NCI-H128 (cell line): ENCODE measurements around the gene TUBGCP2.

ENCODE experiments used
- DNase-seq: peaks from one replicate; lab custom pipeline; 2025; ENCODE audit not compliant: unreplicated experiment; lab: John Stamatoyannopoulos, UW

TUBGCP2 gene, protein sequence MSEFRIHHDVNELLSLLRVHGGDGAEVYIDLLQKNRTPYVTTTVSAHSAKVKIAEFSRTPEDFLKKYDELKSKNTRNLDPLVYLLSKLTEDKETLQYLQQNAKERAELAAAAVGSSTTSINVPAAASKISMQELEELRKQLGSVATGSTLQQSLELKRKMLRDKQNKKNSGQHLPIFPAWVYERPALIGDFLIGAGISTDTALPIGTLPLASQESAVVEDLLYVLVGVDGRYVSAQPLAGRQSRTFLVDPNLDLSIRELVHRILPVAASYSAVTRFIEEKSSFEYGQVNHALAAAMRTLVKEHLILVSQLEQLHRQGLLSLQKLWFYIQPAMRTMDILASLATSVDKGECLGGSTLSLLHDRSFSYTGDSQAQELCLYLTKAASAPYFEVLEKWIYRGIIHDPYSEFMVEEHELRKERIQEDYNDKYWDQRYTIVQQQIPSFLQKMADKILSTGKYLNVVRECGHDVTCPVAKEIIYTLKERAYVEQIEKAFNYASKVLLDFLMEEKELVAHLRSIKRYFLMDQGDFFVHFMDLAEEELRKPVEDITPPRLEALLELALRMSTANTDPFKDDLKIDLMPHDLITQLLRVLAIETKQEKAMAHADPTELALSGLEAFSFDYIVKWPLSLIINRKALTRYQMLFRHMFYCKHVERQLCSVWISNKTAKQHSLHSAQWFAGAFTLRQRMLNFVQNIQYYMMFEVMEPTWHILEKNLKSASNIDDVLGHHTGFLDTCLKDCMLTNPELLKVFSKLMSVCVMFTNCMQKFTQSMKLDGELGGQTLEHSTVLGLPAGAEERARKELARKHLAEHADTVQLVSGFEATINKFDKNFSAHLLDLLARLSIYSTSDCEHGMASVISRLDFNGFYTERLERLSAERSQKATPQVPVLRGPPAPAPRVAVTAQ

DNA sequence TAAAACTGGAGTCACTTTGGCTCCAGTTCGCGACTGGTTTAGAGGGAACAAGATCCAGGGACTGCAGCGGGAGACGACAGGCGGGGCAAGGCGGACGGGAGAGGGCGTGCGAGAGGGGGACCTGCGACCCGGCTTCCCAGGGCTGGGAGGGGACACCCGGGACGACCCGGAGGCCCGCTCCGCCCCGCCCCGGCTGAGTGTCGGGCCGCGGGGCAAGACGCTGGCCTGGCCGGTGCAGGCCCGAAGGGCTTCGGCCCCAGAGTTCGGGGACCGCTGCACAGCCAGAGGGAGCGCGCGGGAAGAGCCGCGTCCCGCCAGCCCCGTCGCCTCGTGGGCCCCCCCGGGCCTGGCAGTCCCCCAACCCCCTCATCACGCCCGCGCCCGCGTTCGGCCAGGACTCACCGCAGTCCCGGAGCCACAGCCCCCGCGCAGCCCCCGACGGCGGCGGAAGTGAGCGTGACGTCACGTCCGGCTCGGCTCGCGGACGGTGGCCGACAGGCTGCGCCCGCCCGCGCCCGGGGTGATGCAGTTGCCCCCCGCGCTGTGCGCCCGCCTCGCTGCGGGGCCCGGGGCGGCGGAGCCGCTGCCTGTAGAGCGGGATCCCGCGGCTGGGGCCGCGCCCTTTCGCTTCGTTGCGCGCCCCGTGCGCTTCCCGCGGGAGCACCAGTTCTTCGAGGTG is at the start of gene TUBGCP2, which contains the start of gene ZNF511:
Gene TUBGCP2 (minus strand): TSS at position 452 of the 679 bp plus-strand sequence. CDS start 5,931 bp downstream, outside the sequence.
Gene ZNF511 (plus strand): TSS at position 494 of the 679 bp plus-strand sequence. CDS start 30 bp downstream, at position 524.
- peak; percentile 34 for DNase-seq

DNA sequence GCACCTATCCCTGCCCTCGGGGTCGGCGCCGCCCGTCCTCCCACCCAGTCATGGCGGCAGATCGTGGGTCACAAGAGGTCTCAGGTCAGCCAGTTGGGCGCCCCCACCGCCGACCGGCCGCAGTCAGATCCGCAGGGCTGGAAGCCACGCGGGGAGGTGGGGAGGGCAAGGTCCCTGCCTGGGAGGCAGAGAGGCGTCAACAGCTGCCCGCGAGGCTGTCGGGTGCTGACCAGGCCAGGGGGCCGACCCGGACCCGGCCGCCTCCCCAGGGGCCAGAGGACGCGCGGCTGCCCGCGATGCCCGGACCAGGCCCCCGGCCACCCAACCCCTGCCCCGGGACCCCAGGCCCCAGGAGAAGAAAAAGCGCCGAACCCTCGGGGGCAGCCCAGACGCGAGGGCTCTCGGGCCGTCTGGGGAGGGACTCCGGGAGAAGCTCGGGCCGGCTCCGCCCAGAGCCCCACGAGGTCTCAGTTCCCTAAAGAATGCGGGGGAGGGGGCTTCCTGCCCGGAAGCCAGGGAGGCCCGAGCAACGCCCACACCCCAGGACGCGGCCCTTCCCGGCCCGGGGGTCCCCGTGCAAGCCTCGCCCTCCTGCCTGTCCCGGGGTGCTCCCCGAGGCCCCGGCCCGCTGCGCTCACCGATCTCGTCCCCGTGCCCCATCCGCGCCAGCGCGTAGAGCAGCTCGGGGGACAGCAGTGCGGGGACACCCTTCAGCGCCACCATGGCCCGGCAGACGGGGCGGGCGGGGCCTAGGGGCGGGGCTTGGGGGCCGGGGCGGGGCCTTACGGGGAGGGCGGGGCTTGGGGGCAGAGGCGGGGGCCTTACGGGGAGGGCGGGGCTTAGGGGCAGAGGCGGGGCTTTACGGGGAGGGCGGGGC is 48.9 kb upstream of the TUBGCP2 start, which contains the start of gene FUOM:
Gene FUOM (minus strand): TSS at position 735 of the 877 bp plus-strand sequence. CDS start 12 bp downstream, at position 723.
- no peak for DNase-seq

DNA sequence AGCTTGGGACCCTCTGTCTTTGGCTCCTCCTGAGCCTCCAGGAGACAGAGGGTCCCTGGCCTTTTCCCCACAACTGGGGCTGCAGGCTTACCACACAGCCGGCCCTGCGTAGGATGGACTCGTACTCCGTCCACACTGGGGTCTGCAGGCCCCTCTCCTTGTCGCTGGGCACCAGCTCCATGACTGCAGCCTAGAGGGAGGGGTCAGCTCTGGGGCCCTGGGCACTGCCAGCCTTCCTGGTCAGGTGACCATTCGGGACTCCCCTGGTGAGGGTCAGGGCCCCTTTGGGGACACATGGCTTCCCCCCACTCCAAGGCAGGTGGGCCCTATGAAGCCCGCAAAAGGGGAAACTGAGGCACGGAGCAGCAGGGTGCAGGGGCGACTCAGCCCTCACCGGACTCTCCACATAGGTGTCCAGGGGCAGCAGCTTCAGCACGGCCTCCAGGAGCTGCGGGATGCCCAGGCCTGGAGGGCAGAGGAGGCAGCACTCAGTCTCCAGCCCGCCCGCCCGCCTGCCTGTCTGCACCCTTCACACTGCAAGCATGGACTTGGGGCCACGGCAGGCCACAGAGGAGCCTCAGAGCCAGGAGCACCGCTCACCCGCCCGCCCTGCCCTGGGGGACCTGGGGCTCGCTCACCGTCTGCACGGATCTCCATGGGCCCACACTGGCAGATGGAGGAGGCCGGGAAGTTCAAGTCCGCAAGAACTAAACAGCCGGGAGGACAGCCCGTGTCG is 48.0 kb upstream of the TUBGCP2 start:
- no peak for DNase-seq

DNA sequence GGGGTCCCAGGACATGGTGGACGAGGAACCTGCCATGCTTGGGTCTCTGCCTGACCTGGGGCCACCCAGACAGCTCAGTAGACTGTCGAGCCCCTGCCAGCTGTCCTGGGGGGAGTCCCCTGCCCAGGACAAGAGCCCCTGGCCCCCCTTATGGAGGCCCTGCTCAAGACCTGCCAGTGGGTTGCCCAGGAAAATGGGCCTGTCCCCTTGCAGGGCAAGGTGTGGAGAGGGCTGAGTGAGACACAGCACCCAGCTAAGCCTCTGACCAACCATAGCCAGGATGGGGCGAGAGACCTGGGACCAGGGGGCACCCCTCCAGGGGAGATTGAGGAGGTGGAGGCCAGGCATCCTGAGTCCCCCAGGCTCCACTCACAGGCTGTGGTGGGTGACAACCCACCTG is 47.3 kb upstream of the TUBGCP2 start:
- no peak for DNase-seq

DNA sequence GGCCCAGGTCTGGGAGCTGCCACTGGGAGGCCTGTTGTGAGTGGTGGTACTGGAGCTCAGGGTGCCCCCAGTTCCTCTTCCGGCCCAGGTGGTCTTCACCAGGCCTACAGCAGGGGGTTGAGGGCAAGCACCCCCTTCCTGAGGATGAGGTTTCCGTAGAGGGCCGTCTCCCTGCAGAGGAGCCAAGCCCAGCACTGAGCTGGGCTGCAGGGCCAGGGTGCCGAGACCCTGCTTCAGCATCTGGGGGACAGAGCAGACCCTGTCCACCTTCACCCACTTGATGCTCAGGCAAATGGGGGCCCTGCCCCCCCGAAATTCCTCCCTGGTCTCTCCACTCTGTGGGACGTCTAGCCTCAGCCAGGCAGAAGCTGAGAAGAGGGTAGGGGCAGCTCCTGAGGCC is 46.6 kb upstream of the TUBGCP2 start:
- no peak for DNase-seq

DNA sequence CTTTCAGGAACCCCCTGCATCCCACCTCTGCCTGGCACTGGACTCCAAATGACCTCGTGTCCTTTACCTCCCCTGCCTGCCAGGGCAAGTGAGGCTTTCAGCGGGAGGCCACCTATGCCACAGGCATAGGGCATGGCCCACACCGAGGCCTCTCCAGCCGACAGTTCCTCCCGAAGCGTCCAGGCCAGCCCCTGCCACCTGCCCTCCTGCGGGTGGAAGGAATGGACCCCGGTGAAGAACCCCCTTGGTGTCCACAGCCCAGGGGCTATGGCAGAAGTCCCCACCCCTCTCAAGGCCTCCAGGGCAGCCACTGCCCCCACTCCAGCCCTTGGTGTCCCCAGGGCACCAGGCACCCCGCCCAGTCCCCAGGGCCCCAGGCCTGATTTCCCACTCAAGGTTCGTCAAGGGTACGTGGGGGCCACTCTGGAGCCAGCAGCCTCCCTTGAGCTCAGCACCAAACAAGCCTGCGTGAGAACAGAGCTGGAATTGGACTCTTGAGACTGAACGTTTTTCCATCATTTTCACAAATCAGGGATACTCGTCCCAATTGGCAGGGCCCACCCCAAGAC is 46.1 kb upstream of the TUBGCP2 start:
- DNase-seq: no peak

DNA sequence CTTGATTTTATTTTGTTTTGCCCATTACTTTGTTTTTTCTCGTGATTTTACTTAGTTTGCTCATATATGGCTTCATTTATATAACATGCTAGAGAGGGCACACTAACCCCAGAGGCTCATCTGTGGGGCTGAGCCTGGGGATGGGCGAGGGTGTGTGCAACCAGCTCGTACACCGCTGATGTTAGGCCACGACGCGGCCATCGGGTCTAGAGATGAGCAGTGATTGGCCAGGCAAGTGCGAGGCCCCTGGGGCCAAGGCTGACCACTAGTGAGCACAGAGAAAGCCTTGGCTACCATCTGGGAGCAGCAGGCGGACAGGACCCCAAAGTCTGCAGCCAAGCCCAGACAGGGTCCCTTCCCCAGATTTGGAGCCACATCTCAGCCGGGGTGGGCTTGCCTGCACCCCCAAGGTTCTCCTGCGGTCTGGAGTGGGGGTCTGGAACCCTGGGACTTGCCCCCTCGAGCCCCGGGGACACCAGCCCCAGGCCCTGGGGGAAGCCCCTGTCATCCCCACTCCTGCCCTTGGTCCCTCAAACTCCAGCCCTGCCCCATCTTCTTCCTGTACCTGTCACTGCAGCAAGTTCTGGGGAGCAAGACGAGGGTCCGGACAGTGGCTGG is 45.4 kb upstream of the TUBGCP2 start:
- no peak for DNase-seq

DNA sequence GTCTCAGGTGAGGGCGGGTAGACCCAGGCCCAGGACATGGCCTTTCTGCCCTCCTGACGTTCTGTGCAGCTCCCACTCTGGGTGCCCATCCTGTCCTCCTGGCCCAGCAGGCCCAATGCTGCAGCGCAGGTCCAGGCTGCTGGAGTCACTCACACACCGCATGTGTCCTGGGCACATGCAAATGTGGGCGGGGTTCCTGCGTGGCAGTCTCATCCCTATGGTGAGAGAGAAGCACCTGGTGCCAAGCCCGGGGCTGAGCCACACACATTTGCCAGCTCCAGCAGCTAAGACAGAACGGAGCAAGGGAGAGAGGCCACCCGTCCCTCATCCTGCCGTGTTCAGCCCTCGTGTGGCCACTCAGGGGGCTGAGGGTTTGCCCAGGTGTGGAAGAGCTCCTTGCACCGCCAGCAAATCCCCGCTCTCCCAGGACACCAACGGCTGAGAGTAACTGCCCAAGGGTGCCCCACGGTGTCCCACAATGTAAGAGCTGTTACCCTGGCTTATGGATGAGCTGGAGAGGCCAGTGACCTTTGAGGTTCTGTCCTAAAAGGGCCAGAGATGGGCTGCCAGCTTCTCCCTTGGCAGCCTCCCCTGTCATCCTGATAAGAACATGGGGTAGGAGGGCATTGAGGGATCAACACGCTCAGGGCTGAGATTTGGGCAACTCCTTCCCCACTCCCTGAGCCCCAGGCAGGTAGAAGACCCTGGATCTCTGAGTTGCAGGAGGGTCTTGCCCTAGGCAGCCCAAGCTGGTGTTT is 44.7 kb upstream of the TUBGCP2 start:
- DNase-seq: no peak

DNA sequence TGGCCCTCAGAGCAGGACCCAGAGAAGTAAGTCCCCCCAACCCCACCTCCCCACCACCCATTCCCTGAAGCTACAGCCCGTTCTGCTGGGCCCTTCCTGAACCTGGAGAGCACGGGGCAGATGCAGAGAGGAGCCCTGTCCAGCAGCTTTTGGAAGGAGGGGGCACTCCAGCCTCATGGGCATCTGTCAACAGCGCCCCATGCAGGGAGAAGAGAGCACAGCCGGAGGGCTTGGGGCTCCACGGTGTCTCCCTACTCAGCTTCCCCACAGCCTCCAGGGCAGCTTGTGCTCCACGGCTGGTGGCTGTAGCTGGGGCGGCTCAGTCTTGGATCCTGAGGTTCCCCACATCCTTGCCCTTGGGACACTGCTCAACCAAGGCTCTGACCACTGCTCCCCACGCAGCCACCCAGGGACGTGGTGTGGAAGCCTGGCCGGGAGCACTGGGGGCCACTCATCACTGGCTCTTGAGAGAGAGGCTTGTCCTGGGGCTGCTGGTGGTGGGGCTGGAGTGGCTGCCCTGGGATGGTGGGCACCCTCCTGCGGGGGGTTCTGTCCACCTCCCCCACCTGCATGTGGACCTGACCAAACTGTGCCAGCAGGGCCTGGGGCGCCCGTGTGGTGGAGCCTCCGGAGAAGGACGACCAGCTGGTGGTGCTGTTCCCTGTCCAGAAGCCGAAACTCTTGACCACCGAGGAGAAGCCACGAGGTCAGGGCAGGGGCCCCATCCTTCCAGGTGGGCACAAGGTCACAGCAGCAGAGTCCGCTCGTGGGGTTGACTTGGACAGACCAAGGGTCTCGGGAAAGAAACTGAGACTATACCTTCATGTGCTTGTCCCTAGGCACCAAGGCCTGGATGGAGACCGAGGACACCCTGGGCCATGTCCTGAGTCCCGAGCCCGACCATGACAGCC is 43.0 kb upstream of the TUBGCP2 start:
- DNase-seq: no peak

DNA sequence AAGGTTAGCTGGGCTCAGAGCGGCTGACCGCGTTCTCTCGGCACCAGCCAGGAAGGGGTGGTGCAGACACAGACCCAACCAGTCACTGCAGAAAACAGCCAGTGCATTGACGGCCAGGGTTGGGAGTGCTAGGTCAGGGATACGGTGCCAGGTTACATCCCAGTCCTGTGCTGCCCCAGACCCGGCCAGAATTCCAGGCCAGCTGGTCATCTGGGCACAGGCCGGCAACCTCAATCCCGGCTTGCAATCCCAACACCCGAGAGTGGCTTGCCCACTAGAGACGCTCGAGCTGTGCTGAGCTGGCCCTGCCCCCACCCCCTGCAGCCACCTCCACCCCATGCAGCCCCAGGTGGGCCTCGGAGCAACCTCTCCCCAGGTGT is 42.3 kb upstream of the TUBGCP2 start:
- no peak for DNase-seq

DNA sequence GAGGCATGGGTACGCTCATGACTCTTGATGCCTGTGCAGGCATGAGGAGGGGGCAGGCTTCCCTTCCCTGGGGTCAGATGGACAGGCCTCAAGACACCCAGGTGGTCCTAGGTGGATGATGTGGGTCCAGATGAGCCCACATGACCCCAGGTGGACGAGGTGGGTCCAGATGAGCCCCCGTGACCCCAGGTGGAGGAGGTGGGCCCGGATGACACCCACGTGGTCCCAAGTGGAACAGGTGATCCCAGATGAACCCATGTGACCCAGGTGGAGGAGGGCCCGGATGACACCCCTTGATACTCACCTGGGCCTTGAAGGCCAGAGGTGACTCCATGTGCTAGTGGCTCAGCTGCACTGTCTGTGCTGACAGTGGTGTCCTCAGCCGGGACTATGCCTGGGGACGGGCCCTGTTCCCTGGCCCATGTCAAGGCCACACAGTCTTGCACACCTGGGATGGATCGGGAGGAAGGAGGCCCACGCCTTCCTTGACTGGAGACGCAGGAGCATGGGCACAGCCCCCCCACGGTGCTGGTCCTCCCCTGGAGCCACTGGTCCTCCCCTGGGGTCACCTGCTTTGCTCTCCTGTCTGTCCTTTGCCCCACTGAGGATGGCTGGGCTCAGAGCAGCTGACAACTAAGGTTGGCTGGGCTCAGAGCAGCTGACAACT is 41.7 kb upstream of the TUBGCP2 start:
- no peak for DNase-seq

DNA sequence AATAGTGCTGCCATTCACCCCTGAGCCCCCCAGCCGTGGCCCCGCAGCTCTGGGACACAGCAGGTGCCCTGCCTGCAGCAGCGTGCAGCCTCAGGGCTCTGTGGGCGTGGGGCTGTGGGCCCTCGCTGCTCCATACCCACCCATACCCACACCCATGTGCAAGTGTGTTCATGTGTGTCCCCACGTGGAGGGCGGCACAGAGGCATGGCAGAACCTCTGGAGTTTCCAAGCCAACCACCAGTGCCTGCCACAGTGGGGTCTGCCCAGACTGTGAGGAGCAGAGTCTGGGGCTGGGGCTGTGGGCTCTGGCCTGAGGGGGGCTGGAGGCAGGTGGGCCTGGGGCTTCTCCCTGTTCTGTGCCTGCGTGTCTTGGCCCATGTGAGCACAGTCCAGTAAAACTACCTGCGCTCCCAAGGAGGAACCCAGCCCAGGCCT is 40.9 kb upstream of the TUBGCP2 start:
- DNase-seq: no peak

DNA sequence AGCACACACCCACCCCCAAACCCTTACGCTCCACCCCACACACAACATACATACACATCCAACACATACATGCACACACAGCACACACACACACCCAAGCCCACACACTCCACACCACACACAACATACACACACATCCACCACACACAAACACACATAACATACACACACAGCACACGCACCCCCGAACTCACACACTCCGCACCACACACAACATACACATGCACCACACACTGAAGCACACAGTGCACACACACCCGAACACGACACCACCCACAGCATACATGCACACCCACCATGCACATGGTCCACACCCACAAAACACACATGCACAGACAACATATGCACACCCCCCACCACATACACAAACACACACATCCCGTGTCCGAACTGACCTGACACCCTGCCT is 40.5 kb upstream of the TUBGCP2 start:
- DNase-seq: no peak

DNA sequence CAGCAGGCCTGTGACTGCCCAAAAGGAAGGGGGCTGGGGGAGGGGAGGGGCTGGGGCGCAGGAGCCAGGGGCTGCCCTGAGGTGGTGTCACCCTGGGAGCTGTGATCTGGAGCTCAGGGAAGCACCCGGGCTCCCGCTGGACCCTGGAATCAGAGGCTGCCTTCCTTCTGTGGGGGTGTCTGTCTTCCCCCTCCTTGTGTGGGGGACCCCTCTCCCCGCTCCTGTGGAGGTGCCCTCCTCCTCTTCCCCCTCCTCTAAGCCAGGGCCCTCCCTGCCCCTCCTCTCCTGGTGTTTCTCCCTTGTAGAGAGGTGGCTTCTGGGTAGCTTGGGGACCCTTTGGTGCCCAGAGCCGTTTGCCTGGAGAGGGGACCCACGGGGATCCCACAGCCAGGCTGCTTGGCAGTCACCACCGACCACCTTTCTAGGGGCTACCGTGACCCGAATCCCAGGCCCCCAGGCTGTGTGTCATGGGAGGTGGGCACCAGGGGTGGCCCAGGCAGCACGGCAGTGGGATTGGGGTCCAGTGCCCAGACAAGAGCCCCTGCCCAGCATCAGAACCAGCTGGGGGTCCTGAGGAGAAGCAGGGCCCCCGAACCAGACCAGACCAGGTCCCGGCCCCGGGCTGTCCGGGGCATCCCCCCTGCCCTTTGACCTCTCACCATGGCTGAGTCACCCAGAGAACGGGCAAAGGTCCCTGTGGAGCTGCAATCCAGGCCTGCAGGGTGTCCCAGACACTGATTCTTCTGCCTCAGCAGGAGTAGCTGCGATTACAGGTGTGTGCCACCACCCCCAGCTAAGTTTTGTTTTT is 39.2 kb upstream of the TUBGCP2 start:
- DNase-seq: no peak

DNA sequence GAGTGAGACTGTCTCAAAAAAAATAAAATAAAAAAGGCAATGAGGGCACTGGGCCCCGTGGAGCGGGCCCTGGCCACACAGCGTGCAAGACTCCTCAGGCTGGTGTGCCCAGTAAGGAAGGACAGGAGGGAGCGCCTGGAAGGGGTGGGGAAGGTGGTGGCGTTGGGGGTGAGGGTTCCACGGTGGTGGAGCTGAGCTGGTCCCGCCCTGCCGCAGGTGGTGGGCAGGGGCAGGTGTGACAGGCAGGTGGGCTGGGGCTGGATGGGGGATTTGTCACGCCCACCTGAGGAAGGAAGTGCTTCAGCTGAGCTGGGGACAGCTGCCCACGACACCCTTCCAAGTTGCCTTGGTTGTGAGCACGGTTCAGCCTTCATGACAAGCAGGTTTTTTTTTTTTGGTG is 37.7 kb upstream of the TUBGCP2 start:
- DNase-seq: no peak

DNA sequence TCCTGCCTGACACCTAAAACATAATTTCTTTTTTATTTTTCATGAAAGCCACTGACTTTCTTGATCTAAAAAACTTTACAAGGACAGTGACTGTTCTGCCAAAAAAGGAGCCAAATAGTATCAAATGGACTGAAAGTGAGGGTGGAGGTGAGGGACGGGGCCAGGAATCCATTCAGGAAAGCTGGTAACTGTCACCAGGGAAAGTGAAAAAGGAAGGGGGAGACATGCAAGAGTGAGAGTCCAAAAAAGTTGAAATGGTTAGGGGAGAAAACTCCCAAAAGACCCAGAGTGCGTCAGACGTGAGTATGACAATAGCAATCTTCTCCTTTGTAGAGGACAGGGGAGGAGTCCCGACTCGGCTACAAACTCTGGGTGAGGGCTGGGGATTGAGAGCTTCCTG is 35.6 kb upstream of the TUBGCP2 start:
- DNase-seq: no peak
